ENCODE results near the gene TESK1.

DNA sequence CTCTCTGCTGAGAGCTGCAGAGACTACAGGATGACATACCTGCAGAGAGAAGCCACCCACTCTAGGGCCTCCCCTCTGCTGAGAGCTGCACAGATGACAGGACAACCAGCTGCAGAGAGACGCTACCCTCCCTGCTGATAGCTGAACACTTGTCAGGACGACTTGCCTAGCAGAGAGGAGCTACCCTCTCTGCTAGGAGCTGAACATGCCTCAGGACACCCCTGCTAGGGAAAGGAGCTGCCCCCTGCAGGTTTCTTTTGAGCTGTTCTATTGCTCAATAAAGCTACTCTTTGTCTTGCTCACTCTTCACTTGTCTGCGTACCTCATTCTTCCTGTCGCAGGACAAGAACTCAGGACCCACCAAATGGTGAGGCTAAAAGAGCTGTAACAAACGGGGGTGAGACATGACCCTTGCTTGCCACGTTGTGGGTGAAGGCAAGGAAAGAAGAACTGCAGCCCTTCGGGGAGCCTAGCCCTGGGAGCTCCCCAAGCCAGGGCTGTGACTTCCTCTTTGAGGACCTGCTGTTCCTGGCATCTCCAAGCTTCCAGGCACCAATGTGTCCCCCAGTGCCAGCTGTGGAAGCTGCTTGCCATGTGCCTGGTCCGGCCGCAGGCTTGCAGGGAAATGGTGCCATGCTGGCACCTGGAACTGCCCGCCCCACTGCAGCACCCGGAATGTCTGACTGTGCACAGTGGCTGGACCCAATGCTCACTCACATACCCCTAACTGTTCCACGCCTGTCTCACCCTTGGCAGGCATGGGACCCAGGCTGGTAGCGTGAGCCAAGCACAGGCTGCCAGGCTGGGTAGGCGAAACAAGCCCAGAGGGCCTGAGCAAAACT is 5.1 kb upstream of the TESK1 start:
- TF ChIP-seq, protein P1, sequence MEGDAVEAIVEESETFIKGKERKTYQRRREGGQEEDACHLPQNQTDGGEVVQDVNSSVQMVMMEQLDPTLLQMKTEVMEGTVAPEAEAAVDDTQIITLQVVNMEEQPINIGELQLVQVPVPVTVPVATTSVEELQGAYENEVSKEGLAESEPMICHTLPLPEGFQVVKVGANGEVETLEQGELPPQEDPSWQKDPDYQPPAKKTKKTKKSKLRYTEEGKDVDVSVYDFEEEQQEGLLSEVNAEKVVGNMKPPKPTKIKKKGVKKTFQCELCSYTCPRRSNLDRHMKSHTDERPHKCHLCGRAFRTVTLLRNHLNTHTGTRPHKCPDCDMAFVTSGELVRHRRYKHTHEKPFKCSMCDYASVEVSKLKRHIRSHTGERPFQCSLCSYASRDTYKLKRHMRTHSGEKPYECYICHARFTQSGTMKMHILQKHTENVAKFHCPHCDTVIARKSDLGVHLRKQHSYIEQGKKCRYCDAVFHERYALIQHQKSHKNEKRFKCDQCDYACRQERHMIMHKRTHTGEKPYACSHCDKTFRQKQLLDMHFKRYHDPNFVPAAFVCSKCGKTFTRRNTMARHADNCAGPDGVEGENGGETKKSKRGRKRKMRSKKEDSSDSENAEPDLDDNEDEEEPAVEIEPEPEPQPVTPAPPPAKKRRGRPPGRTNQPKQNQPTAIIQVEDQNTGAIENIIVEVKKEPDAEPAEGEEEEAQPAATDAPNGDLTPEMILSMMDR (IDR thresholded peaks at IDR 0.05) = no peak
- no peak for TF ChIP-seq EP300 (IDR thresholded peaks at IDR 0.05)

Measured in sigmoid colon (tissue), 4 donors.